Measurements from ENCODE around the gene DGKD.

DNA sequence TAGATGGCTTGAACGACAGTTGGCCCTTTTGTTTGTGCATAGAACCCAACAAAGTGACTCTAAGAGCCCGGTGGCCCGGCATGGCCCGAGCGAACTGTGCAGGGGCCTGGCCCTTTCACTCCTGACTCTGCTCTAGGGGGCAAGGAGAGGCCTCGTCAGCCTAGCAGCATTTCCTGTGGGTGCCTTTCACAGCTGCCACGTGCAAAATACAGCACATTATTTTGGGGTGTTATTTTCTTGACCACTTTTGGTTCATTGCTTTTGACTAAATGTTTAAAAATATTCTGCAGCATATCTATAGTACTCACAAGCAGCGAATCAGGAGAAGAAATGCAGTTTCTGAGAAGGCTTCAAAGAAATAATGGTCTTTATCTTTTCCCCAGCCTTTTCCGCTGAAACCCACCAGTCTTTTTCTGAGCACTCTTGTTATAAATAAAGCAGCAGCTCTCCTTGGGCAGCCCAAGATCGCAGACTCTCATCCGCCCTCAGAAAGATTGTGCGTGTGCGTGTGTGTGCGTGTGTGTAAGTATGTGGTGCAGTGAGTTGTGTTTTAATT is 31.3 kb downstream of the DGKD start:
- TF ChIP-seq, protein P1, sequence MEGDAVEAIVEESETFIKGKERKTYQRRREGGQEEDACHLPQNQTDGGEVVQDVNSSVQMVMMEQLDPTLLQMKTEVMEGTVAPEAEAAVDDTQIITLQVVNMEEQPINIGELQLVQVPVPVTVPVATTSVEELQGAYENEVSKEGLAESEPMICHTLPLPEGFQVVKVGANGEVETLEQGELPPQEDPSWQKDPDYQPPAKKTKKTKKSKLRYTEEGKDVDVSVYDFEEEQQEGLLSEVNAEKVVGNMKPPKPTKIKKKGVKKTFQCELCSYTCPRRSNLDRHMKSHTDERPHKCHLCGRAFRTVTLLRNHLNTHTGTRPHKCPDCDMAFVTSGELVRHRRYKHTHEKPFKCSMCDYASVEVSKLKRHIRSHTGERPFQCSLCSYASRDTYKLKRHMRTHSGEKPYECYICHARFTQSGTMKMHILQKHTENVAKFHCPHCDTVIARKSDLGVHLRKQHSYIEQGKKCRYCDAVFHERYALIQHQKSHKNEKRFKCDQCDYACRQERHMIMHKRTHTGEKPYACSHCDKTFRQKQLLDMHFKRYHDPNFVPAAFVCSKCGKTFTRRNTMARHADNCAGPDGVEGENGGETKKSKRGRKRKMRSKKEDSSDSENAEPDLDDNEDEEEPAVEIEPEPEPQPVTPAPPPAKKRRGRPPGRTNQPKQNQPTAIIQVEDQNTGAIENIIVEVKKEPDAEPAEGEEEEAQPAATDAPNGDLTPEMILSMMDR (IDR thresholded peaks at IDR 0.05) = no peak
- no peak for TF ChIP-seq POLR2AphosphoS5 (IDR thresholded peaks at IDR 0.05)

Measured in prostate gland (tissue), 2 donors.